Measurements from ENCODE around the gene HPSE2. TPM values are rescaled to one million over a fixed set of nuclear protein-coding genes. Genes with fewer than 3 reads are reported as not detected.

Gene HPSE2
- total and polyA plus RNA-seq, 12 donors = 0.04 to 0.24 (median 0.13) TPM; not detected in 6

GRCh38 chr10:98619446-98619845 is 616.2 kb downstream of the HPSE2 start:
- intact Hi-C loops (cut with DNase I) = no loop called here
- Histone ChIP-seq H3K9me3 (no peaks in the 10 kb centered on the region), H3K4me3 (no peak overlapping the region), H3K36me3 (no peaks in the 10 kb centered on the region), H3K27me3 (no peaks in the 10 kb centered on the region), H3K27ac (no peak overlapping the region), H3K4me1 (no peaks in the 10 kb centered on the region)
- DNase-seq (no peak), ATAC-seq (no peak)
- TF ChIP-seq CTCF (IDR thresholded peaks at IDR 0.05) = no peak
- 45 to 63% methylated on average over 1 of the region's 1 CpG for WGBS, 2 donors

- H3K9me3 ChIP-seq = no peaks in the 10 kb centered on the region
- no peak overlapping the region for H3K27ac ChIP-seq
- ATAC-seq = no peak
- no peak overlapping the region for H3K4me3 ChIP-seq
- no peak for TF ChIP-seq CTCF (IDR thresholded peaks at IDR 0.05)
- intact Hi-C loops (cut with DNase I) = no loop called here
- H3K4me1 ChIP-seq = no peaks in the 10 kb centered on the region
- no peak for DNase-seq
- WGBS, 2 donors = 75 to 80% methylated on average over 6 of the region's 6 CpGs
- H3K36me3 ChIP-seq = no peaks in the 10 kb centered on the region
- no peaks in the 10 kb centered on the region for H3K27me3 ChIP-seq
Measured at GRCh38 chr10:98617906-98618520, 617.6 kb downstream of the HPSE2 start.

- DNase-seq = no peak
- peaks cover 0 to 5% (median under 1%) of the 10 kb centered on the region in 7 donors for H3K27me3 ChIP-seq
- H3K4me3 ChIP-seq = no peak overlapping the region
- H3K36me3 ChIP-seq = no peaks in the 10 kb centered on the region
- H3K27ac ChIP-seq = no peak overlapping the region
- no peak for TF ChIP-seq CTCF (IDR thresholded peaks at IDR 0.05)
- 78% methylated on average over 1 of the region's 1 CpG for WGBS, 2 donors
- intact Hi-C loops (cut with DNase I) = no loop called here
- no peak for ATAC-seq
- H3K9me3 ChIP-seq = no peaks in the 10 kb centered on the region
- H3K4me1 ChIP-seq = peaks cover 0 to 15% (median 0%) of the 10 kb centered on the region in 9 donors
Measured at GRCh38 chr10:98613446-98613845, 622.2 kb downstream of the HPSE2 start.

- intact Hi-C loops (cut with DNase I) = no loop called here
- TF ChIP-seq CTCF (IDR thresholded peaks at IDR 0.05) = no peak
- H3K27ac ChIP-seq = no peak overlapping the region
- peaks cover 0 to 13% (median 6%) of the 10 kb centered on the region in 7 donors for H3K27me3 ChIP-seq
- H3K4me3 ChIP-seq = no peak overlapping the region
- WGBS, 2 donors = 59 to 70% methylated on average over 2 of the region's 2 CpGs
- no peak for ATAC-seq
- no peaks in the 10 kb centered on the region for H3K36me3 ChIP-seq
- DNase-seq = no peak
- no peaks in the 10 kb centered on the region for H3K9me3 ChIP-seq
- H3K4me1 ChIP-seq = peaks cover 0 to 21% (median 0%) of the 10 kb centered on the region in 9 donors
Measured at GRCh38 chr10:98611436-98611835, 624.2 kb downstream of the HPSE2 start.

All from heart right ventricle (tissue), 16 donors.